ENCODE results near the gene BRINP1. TPM values are rescaled to one million over a fixed set of nuclear protein-coding genes. Genes with fewer than 3 reads are reported as not detected.

Gene BRINP1
- polyA plus RNA-seq, 3 donors: not detected

DNA sequence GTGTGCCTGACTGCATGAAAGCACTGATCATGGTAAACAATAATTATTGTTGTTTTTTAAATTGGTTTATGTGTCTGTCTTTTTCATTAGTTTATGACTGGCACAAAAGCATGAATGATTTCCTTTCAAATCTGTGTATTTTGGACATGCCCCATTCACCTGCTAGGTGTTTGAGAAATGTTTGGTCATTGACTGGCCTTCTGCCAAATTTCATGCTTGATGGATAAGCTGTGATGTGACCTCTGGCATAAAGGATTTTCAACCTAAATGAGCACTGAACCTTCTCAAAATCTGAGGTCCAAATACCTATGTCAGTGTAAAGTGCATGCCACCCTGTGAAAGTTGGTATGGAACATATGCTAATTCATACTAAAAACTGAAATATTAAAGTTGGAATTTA lies 204.5 kb downstream of the BRINP1 start:
- no peak overlapping the region for H3K4me2 ChIP-seq (replicated peaks; ENCODE audit: extremely low read depth, low read length, poor library complexity, severe bottlenecking)
- no peak overlapping the region for H2AFZ ChIP-seq (ENCODE audit: insufficient read depth, low read depth, low read length, poor library complexity, severe bottlenecking)
- Mint-ChIP-seq H3K36me3 (no peaks in the 10 kb centered on the region), H3K27ac (no peak overlapping the region), H3K27me3 (ENCODE audit: low read depth in 3 of 3) (no peaks in the 10 kb centered on the region), H3K9me3 (peaks cover 8 to 16% (median 15%) of the 10 kb centered on the region in 7 donors), H3K4me1 (no peaks in the 10 kb centered on the region), H3K4me3 (no peak overlapping the region)
- H4K20me1 ChIP-seq (ENCODE audit: insufficient read depth, low read length): no peaks in the 10 kb centered on the region
- H3K9me3 ChIP-seq (replicated peaks in 1 of 2; ENCODE audit: control insufficient read depth in 1 of 2, insufficient read depth in 1 of 2, low read length in 2 of 2): peaks cover 9 to 16% of the 10 kb centered on the region in 2 donors
- no peak overlapping the region for H3K27ac ChIP-seq (ENCODE audit: low read depth in 1 of 2, low read length in 2 of 2)
- no peak for DNase-seq
- no peaks in the 10 kb centered on the region for H3K36me3 ChIP-seq (replicated peaks in 1 of 2; ENCODE audit: control insufficient read depth in 1 of 2, insufficient read depth in 2 of 2, low read length in 2 of 2)
- H3K4me3 ChIP-seq (replicated peaks in 1 of 3; ENCODE audit: low read depth in 2 of 3, low read length in 3 of 3): no peak overlapping the region
- no peaks in the 10 kb centered on the region for H3K4me1 ChIP-seq (ENCODE audit: control insufficient read depth in 1 of 2, insufficient read depth in 2 of 2, low read length in 2 of 2)
- H3K79me2 ChIP-seq (ENCODE audit: insufficient read depth, low read length): no peaks in the 10 kb centered on the region
- TF ChIP-seq, protein P1, sequence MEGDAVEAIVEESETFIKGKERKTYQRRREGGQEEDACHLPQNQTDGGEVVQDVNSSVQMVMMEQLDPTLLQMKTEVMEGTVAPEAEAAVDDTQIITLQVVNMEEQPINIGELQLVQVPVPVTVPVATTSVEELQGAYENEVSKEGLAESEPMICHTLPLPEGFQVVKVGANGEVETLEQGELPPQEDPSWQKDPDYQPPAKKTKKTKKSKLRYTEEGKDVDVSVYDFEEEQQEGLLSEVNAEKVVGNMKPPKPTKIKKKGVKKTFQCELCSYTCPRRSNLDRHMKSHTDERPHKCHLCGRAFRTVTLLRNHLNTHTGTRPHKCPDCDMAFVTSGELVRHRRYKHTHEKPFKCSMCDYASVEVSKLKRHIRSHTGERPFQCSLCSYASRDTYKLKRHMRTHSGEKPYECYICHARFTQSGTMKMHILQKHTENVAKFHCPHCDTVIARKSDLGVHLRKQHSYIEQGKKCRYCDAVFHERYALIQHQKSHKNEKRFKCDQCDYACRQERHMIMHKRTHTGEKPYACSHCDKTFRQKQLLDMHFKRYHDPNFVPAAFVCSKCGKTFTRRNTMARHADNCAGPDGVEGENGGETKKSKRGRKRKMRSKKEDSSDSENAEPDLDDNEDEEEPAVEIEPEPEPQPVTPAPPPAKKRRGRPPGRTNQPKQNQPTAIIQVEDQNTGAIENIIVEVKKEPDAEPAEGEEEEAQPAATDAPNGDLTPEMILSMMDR (IDR thresholded peaks at IDR 0.05): no peak
- H3K9ac ChIP-seq (ENCODE audit: insufficient read depth, low read length, poor library complexity, severe bottlenecking): no peak overlapping the region
- no peaks in the 10 kb centered on the region for H3K27me3 ChIP-seq (ENCODE audit: control insufficient read depth in 2 of 2, insufficient read depth in 2 of 2, low read length in 2 of 2)
- intact Hi-C loops (cut with micrococcal nuclease): no loop called here

DNA sequence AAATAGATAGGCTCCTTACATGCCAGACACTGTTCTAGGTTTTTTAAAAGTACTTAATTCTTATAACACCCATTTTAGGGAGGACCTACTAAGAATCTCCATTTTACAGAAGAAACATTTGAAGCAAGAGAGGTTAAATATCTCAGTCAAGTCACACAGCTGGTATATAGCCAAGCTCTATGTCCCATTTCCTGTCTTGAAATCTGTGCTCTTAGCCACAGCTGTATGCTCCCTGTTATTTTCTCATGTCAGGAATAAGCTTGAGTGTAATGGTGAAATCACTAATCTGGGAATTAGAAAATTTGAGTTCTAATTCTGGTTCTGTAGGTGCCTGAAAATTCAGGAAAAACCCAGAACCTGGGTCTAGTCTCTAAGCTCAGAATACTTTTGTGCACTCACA lies 208.7 kb downstream of the BRINP1 start:
- Mint-ChIP-seq H3K36me3 (no peaks in the 10 kb centered on the region), H3K4me3 (no peak overlapping the region), H3K27ac (no peak overlapping the region), H3K4me1 (no peaks in the 10 kb centered on the region), H3K9me3 (peaks cover 0 to 5% (median 4%) of the 10 kb centered on the region in 7 donors), H3K27me3 (ENCODE audit: low read depth in 3 of 3) (peaks cover 0 to 3% (median 0%) of the 10 kb centered on the region in 3 donors)
- no peak overlapping the region for H3K4me3 ChIP-seq (replicated peaks in 1 of 3; ENCODE audit: low read depth in 2 of 3, low read length in 3 of 3)
- intact Hi-C loops (cut with micrococcal nuclease): no loop called here
- no peak overlapping the region for H3K4me2 ChIP-seq (replicated peaks; ENCODE audit: extremely low read depth, low read length, poor library complexity, severe bottlenecking)
- no peaks in the 10 kb centered on the region for H3K36me3 ChIP-seq (replicated peaks in 1 of 2; ENCODE audit: control insufficient read depth in 1 of 2, insufficient read depth in 2 of 2, low read length in 2 of 2)
- no peaks in the 10 kb centered on the region for H3K4me1 ChIP-seq (ENCODE audit: control insufficient read depth in 1 of 2, insufficient read depth in 2 of 2, low read length in 2 of 2)
- H3K27me3 ChIP-seq (ENCODE audit: control insufficient read depth in 2 of 2, insufficient read depth in 2 of 2, low read length in 2 of 2): no peaks in the 10 kb centered on the region
- H3K27ac ChIP-seq (ENCODE audit: low read depth in 1 of 2, low read length in 2 of 2): no peak overlapping the region
- H3K79me2 ChIP-seq (ENCODE audit: insufficient read depth, low read length): no peaks in the 10 kb centered on the region
- DNase-seq: no peak
- H3K9me3 ChIP-seq (replicated peaks in 1 of 2; ENCODE audit: control insufficient read depth in 1 of 2, insufficient read depth in 1 of 2, low read length in 2 of 2): no peaks in the 10 kb centered on the region
- no peaks in the 10 kb centered on the region for H4K20me1 ChIP-seq (ENCODE audit: insufficient read depth, low read length)
- no peak overlapping the region for H2AFZ ChIP-seq (ENCODE audit: insufficient read depth, low read depth, low read length, poor library complexity, severe bottlenecking)
- TF ChIP-seq, protein P1 (IDR thresholded peaks at IDR 0.05): no peak
- no peak overlapping the region for H3K9ac ChIP-seq (ENCODE audit: insufficient read depth, low read length, poor library complexity, severe bottlenecking)

Data from CD14-positive monocyte (primary cell).